H9 (cell line): Measurements from ENCODE around the gene ACAD8. TPM values are rescaled to one million over a fixed set of nuclear protein-coding genes. Genes with fewer than 3 reads are reported as not detected.
A peak's percentile ranks its signal among the peaks of the same experiment; 100 is the strongest.

Experiments used
- DNase-seq: peaks from one replicate; pipeline ENCODE4 v3.0.0-alpha.2; 2017
- H2AFZ ChIP-seq: one replicate; pipeline ENCODE4 v1.6.1; 2013; ENCODE audit warnings: mild to moderate bottlenecking, low read length, control low read depth, moderate library complexity
- H2AK5ac ChIP-seq: 2 replicates; pipeline ENCODE4 v1.6.1; 2013; ENCODE audit warnings: low read length, control low read depth, mixed read lengths; ENCODE audit not compliant: insufficient read length
- H2BK120ac ChIP-seq: one replicate; pipeline ENCODE4 v1.6.1; 2013; ENCODE audit warnings: low read depth, mild to moderate bottlenecking, low read length, control low read depth, inconsistent platforms; ENCODE audit not compliant: poor library complexity, severe bottlenecking
- H2BK12ac ChIP-seq: 2 replicates; pipeline ENCODE4 v1.6.1; 2013; ENCODE audit warnings: low read length, control low read depth, mixed read lengths, low read depth; ENCODE audit not compliant: insufficient read length
- H2BK15ac ChIP-seq: 2 replicates; pipeline ENCODE4 v1.6.1; 2013; ENCODE audit warnings: low read depth, low read length, control low read depth
- H2BK20ac ChIP-seq: one replicate; pipeline ENCODE4 v1.6.1; 2013; ENCODE audit warnings: low read depth, mild to moderate bottlenecking, low read length, control low read depth, inconsistent platforms; ENCODE audit not compliant: poor library complexity, severe bottlenecking
- H2BK5ac ChIP-seq: 2 replicates; pipeline ENCODE4 v1.6.1; 2013; ENCODE audit warnings: low read length, control low read depth, mixed read lengths; ENCODE audit not compliant: insufficient read length
- H3K14ac ChIP-seq: 2 replicates; pipeline ENCODE4 v1.6.1; 2013; ENCODE audit warnings: low read length, control low read depth; ENCODE audit not compliant: insufficient read depth
- H3K18ac ChIP-seq: 2 replicates; pipeline ENCODE4 v1.6.1; 2013; ENCODE audit warnings: low read depth, mild to moderate bottlenecking, mixed read lengths, low read length, control low read depth; ENCODE audit not compliant: insufficient read length
- H3K23ac ChIP-seq: 2 replicates; pipeline ENCODE4 v1.6.1; 2013; ENCODE audit warnings: low read length, control low read depth, mixed read lengths, low read depth; ENCODE audit not compliant: insufficient read length
- H3K23me2 ChIP-seq: 2 replicates; pipeline ENCODE4 v1.6.1; 2013; ENCODE audit warnings: low read depth, mild to moderate bottlenecking, mixed read lengths, low read length, control low read depth; ENCODE audit not compliant: insufficient read length, poor library complexity, severe bottlenecking
- H3K27ac ChIP-seq: 2 replicates; pipeline ENCODE4 v1.5.1; 2013; ENCODE audit warnings: low read length, control low read depth, mixed read lengths, low read depth; ENCODE audit not compliant: insufficient read length
- H3K27me3 ChIP-seq: 2 replicates; pipeline ENCODE4 v1.6.1; 2013; ENCODE audit warnings: low read length, control low read depth, inconsistent platforms; ENCODE audit not compliant: insufficient read depth
- H3K4ac ChIP-seq: 2 replicates; pipeline ENCODE4 v1.6.1; 2013; ENCODE audit warnings: low read depth, mild to moderate bottlenecking, control low read depth, inconsistent platforms, low read length, moderate library complexity
- H3K4me1 ChIP-seq: 2 replicates; pipeline ENCODE4 v1.6.1; 2013; ENCODE audit warnings: low read length, control low read depth, inconsistent platforms; ENCODE audit not compliant: insufficient read depth
- H3K4me2 ChIP-seq: 2 replicates; pipeline ENCODE4 v1.6.1; 2013; ENCODE audit warnings: low read length, control low read depth, mixed read lengths; ENCODE audit not compliant: insufficient read length, insufficient read depth
- H3K56ac ChIP-seq: 2 replicates; pipeline ENCODE4 v1.6.1; 2013; ENCODE audit warnings: low read depth, mild to moderate bottlenecking, mixed read lengths, low read length, control low read depth; ENCODE audit not compliant: insufficient read length
- H3K79me1 ChIP-seq: 2 replicates; pipeline ENCODE4 v1.6.1; 2013; ENCODE audit warnings: low read depth, mild to moderate bottlenecking, moderate library complexity, low read length, control low read depth, inconsistent platforms; ENCODE audit not compliant: insufficient read depth, poor library complexity, severe bottlenecking
- H3K79me2 ChIP-seq: 2 replicates; pipeline ENCODE4 v1.6.1; 2013; ENCODE audit warnings: low read length, control low read depth, inconsistent platforms; ENCODE audit not compliant: insufficient read depth
- H3K9ac ChIP-seq: 2 replicates; pipeline ENCODE4 v1.6.1; 2013; ENCODE audit warnings: low read length, control low read depth, mixed read lengths; ENCODE audit not compliant: insufficient read length; ENCODE audit errors: extremely low read depth
- H3K9me3 ChIP-seq: one replicate; pipeline ENCODE4 v1.6.1; 2013; ENCODE audit warnings: low read depth, low read length, inconsistent platforms; ENCODE audit not compliant: control insufficient read depth
- H3T11ph ChIP-seq: one replicate; pipeline ENCODE4 v1.6.1; 2013; ENCODE audit warnings: mild to moderate bottlenecking, low read length, control low read depth, inconsistent platforms
- H4K20me1 ChIP-seq: one replicate; pipeline ENCODE4 v1.6.1; 2013; ENCODE audit not compliant: control insufficient read depth, insufficient read length, insufficient read depth
- H4K5ac ChIP-seq: 2 replicates; pipeline ENCODE4 v1.6.1; 2013; ENCODE audit warnings: low read depth, mild to moderate bottlenecking, mixed read lengths, low read length, control low read depth; ENCODE audit not compliant: insufficient read length
- H4K8ac ChIP-seq: replicated peaks from 2 replicates; pipeline ENCODE4 v1.6.1; 2013; ENCODE audit warnings: low read length, control low read depth, mixed read lengths, low read depth; ENCODE audit not compliant: insufficient read length
- H4K91ac ChIP-seq: 2 replicates; pipeline ENCODE4 v1.6.1; 2013; ENCODE audit warnings: low read depth, mild to moderate bottlenecking, moderate library complexity, mixed read lengths, low read length, control low read depth; ENCODE audit not compliant: insufficient read length
- H3K27ac Mint-ChIP-seq, 3 experiments: 2 replicates in 2 of 3; 3 replicates in 1 of 3; pipeline ENCODE4 v1.8.0; 2020 to 2021; ENCODE audit warnings: mixed read lengths in 3 of 3, mild to moderate bottlenecking in 1 of 3, moderate library complexity in 1 of 3
- H3K27me3 Mint-ChIP-seq: 2 replicates; pipeline ENCODE4 v1.8.0; 2021; ENCODE audit warnings: low read depth, mild to moderate bottlenecking, moderate library complexity, mixed read lengths
- H3K36me3 Mint-ChIP-seq, 3 experiments: 2 replicates in 2 of 3; 3 replicates in 1 of 3; pipeline ENCODE4 v1.8.0; 2020 to 2021; ENCODE audit warnings: low read depth in 3 of 3, mixed read lengths in 3 of 3; ENCODE audit not compliant: insufficient read depth in 1 of 3
- H3K4me1 Mint-ChIP-seq, 2 experiments: 2 replicates each; pipeline ENCODE4 v1.8.0; 2020; ENCODE audit warnings: mixed read lengths in 2 of 2
- H3K4me3 Mint-ChIP-seq, 2 experiments: 2 replicates in 1 of 2; 3 replicates in 1 of 2; pipeline ENCODE4 v1.8.0; 2020 to 2021; ENCODE audit warnings: mild to moderate bottlenecking in 2 of 2, mixed read lengths in 2 of 2, moderate library complexity in 1 of 2
- H3K9me3 Mint-ChIP-seq, 2 experiments: 2 replicates in 1 of 2; 3 replicates in 1 of 2; pipeline ENCODE4 v1.8.0; 2020; ENCODE audit warnings: mild to moderate bottlenecking in 2 of 2, mixed read lengths in 2 of 2, moderate library complexity in 1 of 2
- WGBS: extraction: QIAGEN DNeasy Blood & Tissue Kit; methylation state at CpG from one replicate; pipeline ENCODE4 v1.1.7; 2013; ENCODE audit warnings: missing lambda C conversion rate, low lambda C conversion rate, mixed read lengths; ENCODE audit not compliant: insufficient read length; ENCODE audit errors: extremely low coverage; 5-methylcytosine and 5-hydroxymethylcytosine counted together
- total RNA-seq: library from RNA; stranded (reverse); gene quantifications from 2 replicates; pipeline ENCODE4 v1.2.1, GENCODE V29; 2021
- TF ChIP-seq, protein P1 (sequence below): fragments of 200-600 bp; sonication (generic); conservative IDR thresholded peaks from 3 replicates; pipeline ENCODE4 v1.8.0; 2021; ENCODE audit warnings: antibody characterized with exemption, mild to moderate bottlenecking

Gene ACAD8
- total RNA-seq, 1 experiment from 2014 or later: 46.8 TPM

DNA sequence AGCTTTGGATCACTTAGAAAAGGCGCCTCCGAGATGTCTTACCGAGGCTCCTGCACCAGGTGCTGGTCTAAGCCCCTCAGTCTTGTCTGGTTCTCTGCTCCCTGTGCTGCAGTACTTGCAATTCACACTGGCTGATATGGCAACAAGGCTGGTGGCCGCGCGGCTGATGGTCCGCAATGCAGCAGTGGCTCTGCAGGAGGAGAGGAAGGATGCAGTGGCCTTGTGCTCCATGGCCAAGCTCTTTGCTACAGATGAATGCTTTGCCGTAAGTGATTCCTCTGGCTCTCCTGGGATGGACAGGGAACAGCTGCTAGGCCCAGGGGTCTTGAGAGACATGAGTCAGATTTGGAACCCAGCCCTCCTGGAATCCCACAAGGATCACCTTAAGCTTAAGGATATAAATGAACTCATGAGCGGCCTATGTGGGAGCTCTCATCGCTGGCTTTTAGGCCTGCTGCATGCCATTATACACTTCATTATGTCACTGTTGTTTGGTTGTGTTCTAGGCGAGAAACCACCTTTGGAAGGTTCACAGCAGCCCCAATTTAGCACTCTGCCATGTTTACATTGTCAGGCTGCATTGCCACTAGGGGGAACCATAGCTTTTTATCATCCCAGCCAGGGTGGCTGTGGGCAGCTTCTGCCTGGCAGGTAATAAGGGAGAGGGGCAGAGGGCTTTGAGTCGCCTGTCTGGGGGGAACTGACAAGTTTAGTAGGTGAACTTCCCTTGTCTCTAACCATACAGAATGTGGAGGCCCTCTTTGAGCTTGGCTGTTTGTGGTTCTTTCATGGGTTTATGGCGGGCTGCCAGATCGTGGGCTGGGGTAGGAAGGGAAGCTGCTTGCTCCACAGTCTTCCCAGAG is 8.5 kb downstream of the ACAD8 start:
- Mint-ChIP-seq H3K27me3 (no peaks in the 10 kb centered on the region), H3K9me3 (no peaks in the 10 kb centered on the region), H3K36me3 (peaks cover 27 to 69% (median 53%) of the 10 kb centered on the region in 3 experiments; a peak in 6 of 7 replicates), H3K4me3 (no peak overlapping the region), H3K27ac (peak overlapping the region in 1 of 3 experiments; percentile 24; a peak in 2 of 7 replicates), H3K4me1 (peaks cover 11% of the 10 kb centered on the region in 2 experiments)
- no peaks in the 10 kb centered on the region for H3K79me2 ChIP-seq
- H3K27me3 ChIP-seq: no peaks in the 10 kb centered on the region
- H3K79me1 ChIP-seq: no peaks in the 10 kb centered on the region
- no peak overlapping the region for H3K14ac ChIP-seq
- no peak overlapping the region for H3K18ac ChIP-seq
- no peak overlapping the region for H3K27ac ChIP-seq
- H3T11ph ChIP-seq: no peak overlapping the region
- no peaks in the 10 kb centered on the region for H4K20me1 ChIP-seq
- H2AK5ac ChIP-seq: no peak overlapping the region
- no peak overlapping the region for H2BK120ac ChIP-seq
- no peak overlapping the region for H2BK20ac ChIP-seq
- peaks cover 6% of the 10 kb centered on the region; the same call in 1 of the 2 replicates for H3K4me1 ChIP-seq
- no peak overlapping the region for H2BK15ac ChIP-seq
- H4K91ac ChIP-seq: no peak overlapping the region
- DNase-seq: peak; percentile 69
- H3K56ac ChIP-seq: no peak overlapping the region
- no peak overlapping the region for H4K5ac ChIP-seq
- no CpG with 5 or more reads among the region's 14 CpGs for WGBS
- no peaks in the 10 kb centered on the region for H3K23me2 ChIP-seq
- no peak overlapping the region for H3K23ac ChIP-seq
- TF ChIP-seq, protein P1, sequence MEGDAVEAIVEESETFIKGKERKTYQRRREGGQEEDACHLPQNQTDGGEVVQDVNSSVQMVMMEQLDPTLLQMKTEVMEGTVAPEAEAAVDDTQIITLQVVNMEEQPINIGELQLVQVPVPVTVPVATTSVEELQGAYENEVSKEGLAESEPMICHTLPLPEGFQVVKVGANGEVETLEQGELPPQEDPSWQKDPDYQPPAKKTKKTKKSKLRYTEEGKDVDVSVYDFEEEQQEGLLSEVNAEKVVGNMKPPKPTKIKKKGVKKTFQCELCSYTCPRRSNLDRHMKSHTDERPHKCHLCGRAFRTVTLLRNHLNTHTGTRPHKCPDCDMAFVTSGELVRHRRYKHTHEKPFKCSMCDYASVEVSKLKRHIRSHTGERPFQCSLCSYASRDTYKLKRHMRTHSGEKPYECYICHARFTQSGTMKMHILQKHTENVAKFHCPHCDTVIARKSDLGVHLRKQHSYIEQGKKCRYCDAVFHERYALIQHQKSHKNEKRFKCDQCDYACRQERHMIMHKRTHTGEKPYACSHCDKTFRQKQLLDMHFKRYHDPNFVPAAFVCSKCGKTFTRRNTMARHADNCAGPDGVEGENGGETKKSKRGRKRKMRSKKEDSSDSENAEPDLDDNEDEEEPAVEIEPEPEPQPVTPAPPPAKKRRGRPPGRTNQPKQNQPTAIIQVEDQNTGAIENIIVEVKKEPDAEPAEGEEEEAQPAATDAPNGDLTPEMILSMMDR: peak; percentile 81
- H3K4ac ChIP-seq: no peak overlapping the region
- H4K8ac ChIP-seq: no peak overlapping the region
- no peak overlapping the region for H2AFZ ChIP-seq
- no peak overlapping the region for H2BK5ac ChIP-seq
- H3K9ac ChIP-seq: no peak overlapping the region
- no peak overlapping the region for H3K4me2 ChIP-seq
- H3K9me3 ChIP-seq: no peaks in the 10 kb centered on the region
- H2BK12ac ChIP-seq: no peak overlapping the region
